GM12864 (cell line): Measurements from ENCODE around the gene LEMD3.

ENCODE experiments used
- DNase-seq: peaks from one replicate; pipeline ENCODE4 v3.0.0-alpha.2; 2011; ENCODE audit warnings: low read depth
- H3K4me3 ChIP-seq: 2 replicates; pipeline ENCODE4 v1.5.1; 2011; ENCODE audit warnings: mild to moderate bottlenecking, low read depth, low read length, control low read depth
- TF ChIP-seq, protein P1 (sequence below): IDR thresholded peaks from 2 replicates; pipeline ENCODE4 v1.5.1; 2011; ENCODE audit warnings: low read depth, mild to moderate bottlenecking, moderate library complexity, low read length, control low read depth, inconsistent platforms; ENCODE audit errors: missing control alignments

LEMD3 gene

GRCh38 chr12:65194949-65195348 lies 25.6 kb downstream of the LEMD3 start:
- no peak overlapping the region for H3K4me3 ChIP-seq
- TF ChIP-seq, protein P1, sequence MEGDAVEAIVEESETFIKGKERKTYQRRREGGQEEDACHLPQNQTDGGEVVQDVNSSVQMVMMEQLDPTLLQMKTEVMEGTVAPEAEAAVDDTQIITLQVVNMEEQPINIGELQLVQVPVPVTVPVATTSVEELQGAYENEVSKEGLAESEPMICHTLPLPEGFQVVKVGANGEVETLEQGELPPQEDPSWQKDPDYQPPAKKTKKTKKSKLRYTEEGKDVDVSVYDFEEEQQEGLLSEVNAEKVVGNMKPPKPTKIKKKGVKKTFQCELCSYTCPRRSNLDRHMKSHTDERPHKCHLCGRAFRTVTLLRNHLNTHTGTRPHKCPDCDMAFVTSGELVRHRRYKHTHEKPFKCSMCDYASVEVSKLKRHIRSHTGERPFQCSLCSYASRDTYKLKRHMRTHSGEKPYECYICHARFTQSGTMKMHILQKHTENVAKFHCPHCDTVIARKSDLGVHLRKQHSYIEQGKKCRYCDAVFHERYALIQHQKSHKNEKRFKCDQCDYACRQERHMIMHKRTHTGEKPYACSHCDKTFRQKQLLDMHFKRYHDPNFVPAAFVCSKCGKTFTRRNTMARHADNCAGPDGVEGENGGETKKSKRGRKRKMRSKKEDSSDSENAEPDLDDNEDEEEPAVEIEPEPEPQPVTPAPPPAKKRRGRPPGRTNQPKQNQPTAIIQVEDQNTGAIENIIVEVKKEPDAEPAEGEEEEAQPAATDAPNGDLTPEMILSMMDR, result no peak
- no peak for DNase-seq

- no peak overlapping the region for H3K4me3 ChIP-seq
Observed at GRCh38 chr12:65195387-65196055, 26.1 kb downstream of the LEMD3 start.

GRCh38 chr12:65196762-65197567 lies 27.6 kb downstream of the LEMD3 start:
- H3K4me3 ChIP-seq, result no peak overlapping the region
- no peak for DNase-seq
- TF ChIP-seq, protein P1, result no peak

More at GRCh38 chr12:65195387-65196055, 26.1 kb downstream of the LEMD3 start:
- DNase-seq, result no peak
- TF ChIP-seq, protein P1, result no peak

DNA sequence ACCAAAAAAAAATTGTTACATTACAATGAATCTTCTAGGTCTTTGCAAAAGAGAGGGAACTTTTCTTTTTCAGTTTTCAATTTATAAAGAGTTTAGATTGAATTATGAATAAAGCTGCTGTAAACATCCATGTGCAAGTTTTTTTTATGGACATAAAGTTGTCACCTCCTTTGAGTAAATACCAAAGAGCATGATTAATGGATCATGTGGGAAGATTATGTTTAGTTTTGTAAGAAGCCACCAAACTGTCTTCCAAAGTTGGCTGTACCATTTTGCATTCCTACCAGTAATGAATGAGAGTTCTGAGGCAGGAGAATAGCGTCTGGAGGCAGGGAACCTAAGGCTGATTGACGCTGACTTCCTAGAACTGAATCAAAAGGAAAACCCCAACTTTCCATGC lies 30.2 kb downstream of the LEMD3 start:
- no peak overlapping the region for H3K4me3 ChIP-seq
- TF ChIP-seq, protein P1, result no peak
- no peak for DNase-seq

GRCh38 chr12:65200007-65200665 lies 30.8 kb downstream of the LEMD3 start:
- no peak for DNase-seq
- H3K4me3 ChIP-seq, result no peak overlapping the region
- TF ChIP-seq, protein P1, result no peak

DNA sequence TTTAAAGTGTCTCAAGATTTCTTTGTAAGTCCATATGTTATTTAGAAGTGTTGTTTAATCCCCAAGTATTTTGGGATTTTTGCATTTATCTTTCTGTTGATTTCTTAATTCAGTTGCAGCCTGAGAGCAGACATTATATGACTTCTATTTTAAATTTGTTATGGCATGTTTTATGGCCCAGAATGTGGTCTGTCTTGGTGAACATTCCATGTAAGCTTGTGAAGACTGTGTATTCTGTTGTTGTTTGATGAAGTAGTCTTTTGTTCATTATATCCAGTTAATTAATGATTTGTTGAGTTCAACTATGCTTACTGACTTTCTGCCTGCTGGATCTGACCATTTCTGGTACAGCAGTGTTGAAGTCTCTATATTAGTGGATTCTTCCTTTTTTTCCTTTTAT lies 34.0 kb downstream of the LEMD3 start:
- TF ChIP-seq, protein P1, result no peak
- H3K4me3 ChIP-seq, result no peak overlapping the region
- no peak for DNase-seq
